IPS-18a (cell line): Measurements from ENCODE around the gene MALRD1.
"Not testable (repeated sequence)": the region's sequence is repeated elsewhere in the genome, so short reads cannot be mapped to it uniquely, and the experiment has no call there.

Experiments used
- H3K27ac ChIP-seq: one replicate; pipeline ENCODE4 v1.5.1; 2013; ENCODE audit warnings: low read length
- H3K27me3 ChIP-seq: one replicate; pipeline ENCODE4 v1.6.1; 2013; ENCODE audit warnings: mild to moderate bottlenecking, low read length; ENCODE audit not compliant: control insufficient read depth, insufficient read depth
- H3K36me3 ChIP-seq: one replicate; pipeline ENCODE4 v1.6.1; 2013; ENCODE audit warnings: low read depth, low read length; ENCODE audit not compliant: control insufficient read depth
- H3K4me1 ChIP-seq: one replicate; pipeline ENCODE4 v1.6.1; 2013; ENCODE audit warnings: low read depth, low read length; ENCODE audit not compliant: control insufficient read depth
- H3K4me3 ChIP-seq: one replicate; pipeline ENCODE4 v1.5.1; 2013; ENCODE audit warnings: low read length
- H3K9ac ChIP-seq: one replicate; pipeline ENCODE4 v1.6.1; 2013; ENCODE audit warnings: mild to moderate bottlenecking, low read length, moderate library complexity
- H3K9me3 ChIP-seq: one replicate; pipeline ENCODE4 v1.6.1; 2013; ENCODE audit warnings: low read depth, low read length; ENCODE audit not compliant: control insufficient read depth

MALRD1 gene

GRCh38 chr10:19498393-19499290 lies 450.0 kb downstream of the MALRD1 start:
- H3K27ac ChIP-seq: no peak overlapping the region
- no peak overlapping the region for H3K4me3 ChIP-seq
- no peaks in the 10 kb centered on the region for H3K4me1 ChIP-seq
- no peaks in the 10 kb centered on the region for H3K9me3 ChIP-seq
- H3K36me3 ChIP-seq: no peaks in the 10 kb centered on the region
- no peak overlapping the region for H3K9ac ChIP-seq
- no peaks in the 10 kb centered on the region for H3K27me3 ChIP-seq

DNA sequence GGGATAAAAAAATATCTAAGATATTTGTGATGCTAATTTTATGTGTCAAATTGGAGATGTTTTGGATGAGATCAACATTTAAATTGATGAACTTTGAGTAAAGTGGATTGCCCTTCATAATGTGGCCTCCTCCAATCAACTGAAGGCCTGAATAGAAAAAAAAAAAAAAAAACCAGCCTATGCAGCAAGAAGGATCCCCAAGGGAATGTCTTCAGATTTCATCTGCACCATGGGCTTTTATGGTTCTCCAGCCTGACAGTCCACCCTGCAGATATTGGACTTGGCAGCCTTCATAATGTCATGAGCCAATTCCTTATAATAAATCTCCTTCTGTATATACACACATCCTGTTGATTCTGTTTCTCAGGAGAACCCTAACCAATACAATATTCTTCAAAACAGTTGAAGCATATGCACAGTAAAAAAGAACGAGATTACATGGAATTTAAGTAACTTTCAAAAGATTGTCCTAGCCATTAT lies 450.7 kb downstream of the MALRD1 start:
- Histone ChIP-seq H3K9me3 (no peaks in the 10 kb centered on the region), H3K36me3 (no peaks in the 10 kb centered on the region), H3K9ac (no peak overlapping the region), H3K4me3 (no peak overlapping the region), H3K27ac (no peak overlapping the region), H3K27me3 (no peaks in the 10 kb centered on the region), H3K4me1 (no peaks in the 10 kb centered on the region)

DNA sequence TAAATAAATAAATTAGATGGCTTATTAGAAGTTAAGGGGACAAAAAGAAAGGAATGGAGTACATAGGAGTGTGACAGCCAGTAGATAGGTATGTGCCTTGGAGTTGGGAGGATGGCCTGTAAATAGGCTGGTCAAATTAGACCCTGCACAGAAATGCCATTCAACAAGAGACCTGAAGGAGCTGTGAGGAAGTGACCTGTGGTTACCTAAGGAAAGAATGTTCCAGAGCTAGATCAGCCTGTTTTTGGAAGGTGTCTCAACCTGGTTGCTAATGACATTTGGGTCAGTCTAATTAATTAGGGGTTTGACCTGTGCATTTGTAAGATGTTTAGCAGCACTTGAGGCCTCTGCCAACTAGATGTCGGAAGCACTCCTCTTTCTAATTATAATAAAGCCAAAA lies 452.4 kb downstream of the MALRD1 start:
- Histone ChIP-seq H3K36me3 (no peaks in the 10 kb centered on the region), H3K9me3 (no peaks in the 10 kb centered on the region), H3K27me3 (no peaks in the 10 kb centered on the region), H3K9ac (no peak overlapping the region), H3K4me3 (no peak overlapping the region), H3K4me1 (no peaks in the 10 kb centered on the region), H3K27ac (no peak overlapping the region)

DNA sequence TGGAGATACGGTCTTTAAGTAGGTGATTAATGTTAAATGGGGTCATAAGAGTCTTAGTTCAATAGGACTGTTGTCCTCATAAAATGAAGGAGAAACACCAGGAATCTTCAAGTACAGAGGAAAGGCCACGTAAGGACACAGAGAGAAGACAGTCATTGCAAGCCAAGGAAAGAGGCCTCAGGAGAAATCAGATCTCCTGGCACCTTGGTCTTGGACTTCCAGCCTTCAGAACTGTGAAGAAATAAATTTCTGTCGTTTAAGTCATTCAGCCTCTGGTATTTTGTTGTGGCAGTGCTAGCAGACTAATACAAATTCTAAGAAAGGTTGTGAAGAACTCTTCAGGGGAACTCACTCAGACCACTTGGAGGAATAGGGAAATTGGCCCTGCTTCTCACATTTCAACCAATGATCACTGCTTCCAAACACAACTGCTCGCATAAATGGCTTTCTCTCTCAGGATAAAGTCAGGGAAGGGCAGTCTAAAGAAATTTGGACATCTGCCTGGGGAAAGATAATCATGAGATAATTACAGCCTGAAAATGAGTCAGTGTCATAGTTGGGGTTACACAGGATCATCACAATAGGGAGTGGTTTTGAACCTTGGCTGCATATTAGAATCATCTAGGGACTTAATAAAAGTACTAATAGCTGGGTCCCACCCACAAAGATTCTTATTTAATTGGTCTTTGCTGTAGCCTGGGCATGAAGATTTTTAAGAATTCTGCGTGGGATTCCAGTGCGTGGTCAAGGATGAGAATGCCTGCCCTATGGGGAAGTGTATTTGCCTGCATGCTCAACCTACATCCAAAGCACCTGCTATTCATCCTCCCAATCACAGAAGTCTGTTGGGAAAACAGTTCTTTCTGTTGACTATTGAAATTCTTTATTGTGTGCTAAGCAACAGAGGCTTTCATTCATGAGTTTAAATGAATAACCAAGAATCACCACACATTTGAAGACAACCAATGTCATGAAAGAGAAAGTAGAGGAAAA lies 457.0 kb downstream of the MALRD1 start:
- H3K36me3 ChIP-seq: no peaks in the 10 kb centered on the region
- no peaks in the 10 kb centered on the region for H3K9me3 ChIP-seq
- no peak overlapping the region for H3K27ac ChIP-seq
- no peak overlapping the region for H3K4me3 ChIP-seq
- H3K9ac ChIP-seq: no peak overlapping the region
- no peaks in the 10 kb centered on the region for H3K27me3 ChIP-seq
- peaks cover 10% of the 10 kb centered on the region for H3K4me1 ChIP-seq

GRCh38 chr10:19510005-19510732 lies 461.6 kb downstream of the MALRD1 start:
- H3K4me3 ChIP-seq, H3K9ac ChIP-seq, H3K9me3 ChIP-seq, H3K27me3 ChIP-seq, H3K36me3 ChIP-seq, H3K27ac ChIP-seq: not testable (repeated sequence)
- H3K4me1 ChIP-seq: peaks cover 14% of the 10 kb centered on the region

DNA sequence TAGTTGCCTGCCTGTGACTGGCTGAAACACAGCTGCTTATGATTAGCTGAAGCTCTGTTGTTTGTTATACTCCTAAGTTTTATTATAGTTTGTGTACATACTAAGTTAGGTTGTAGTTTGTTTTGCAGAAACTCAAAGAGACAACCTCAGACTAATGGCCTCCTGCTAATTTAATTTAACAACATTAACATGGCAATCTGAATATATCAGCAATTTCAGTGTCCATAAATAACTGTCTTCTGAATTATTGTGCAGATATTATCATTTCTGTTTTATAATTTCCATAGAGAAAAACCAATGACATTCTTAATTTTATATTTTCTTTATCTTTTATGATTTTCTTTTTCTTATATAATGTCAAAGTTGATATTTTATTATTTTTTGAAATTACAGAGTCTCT lies 469.5 kb downstream of the MALRD1 start:
- no peak overlapping the region for H3K9ac ChIP-seq
- H3K4me3 ChIP-seq: no peak overlapping the region
- H3K27ac ChIP-seq: no peak overlapping the region
- no peaks in the 10 kb centered on the region for H3K9me3 ChIP-seq
- H3K4me1 ChIP-seq: no peaks in the 10 kb centered on the region
- no peaks in the 10 kb centered on the region for H3K27me3 ChIP-seq
- H3K36me3 ChIP-seq: no peaks in the 10 kb centered on the region

- H3K9me3 ChIP-seq: no peaks in the 10 kb centered on the region
Observed at GRCh38 chr10:19518632-19519031, 470.0 kb downstream of the MALRD1 start.

GRCh38 chr10:19531324-19531723 lies 482.7 kb downstream of the MALRD1 start:
- H3K36me3 ChIP-seq: no peaks in the 10 kb centered on the region
- H3K9ac ChIP-seq: no peak overlapping the region
- H3K4me3 ChIP-seq: no peak overlapping the region
- no peaks in the 10 kb centered on the region for H3K4me1 ChIP-seq
- no peaks in the 10 kb centered on the region for H3K27me3 ChIP-seq
- H3K9me3 ChIP-seq: no peaks in the 10 kb centered on the region
- no peak overlapping the region for H3K27ac ChIP-seq

More at GRCh38 chr10:19518632-19519031, 470.0 kb downstream of the MALRD1 start:
- H3K36me3 ChIP-seq: no peaks in the 10 kb centered on the region
- H3K9ac ChIP-seq: no peak overlapping the region
- no peak overlapping the region for H3K27ac ChIP-seq
- no peaks in the 10 kb centered on the region for H3K4me1 ChIP-seq
- H3K27me3 ChIP-seq: no peaks in the 10 kb centered on the region
- H3K4me3 ChIP-seq: no peak overlapping the region

- Histone ChIP-seq H3K9me3 (no peaks in the 10 kb centered on the region), H3K27me3 (no peaks in the 10 kb centered on the region), H3K4me3 (no peak overlapping the region), H3K36me3 (no peaks in the 10 kb centered on the region), H3K4me1 (no peaks in the 10 kb centered on the region), H3K27ac (no peak overlapping the region), H3K9ac (no peak overlapping the region)
Observed at GRCh38 chr10:19532411-19532810, 483.8 kb downstream of the MALRD1 start.

- no peaks in the 10 kb centered on the region for H3K9me3 ChIP-seq
- no peak overlapping the region for H3K4me3 ChIP-seq
- no peak overlapping the region for H3K27ac ChIP-seq
Observed at GRCh38 chr10:19541299-19541698, 492.7 kb downstream of the MALRD1 start.

DNA sequence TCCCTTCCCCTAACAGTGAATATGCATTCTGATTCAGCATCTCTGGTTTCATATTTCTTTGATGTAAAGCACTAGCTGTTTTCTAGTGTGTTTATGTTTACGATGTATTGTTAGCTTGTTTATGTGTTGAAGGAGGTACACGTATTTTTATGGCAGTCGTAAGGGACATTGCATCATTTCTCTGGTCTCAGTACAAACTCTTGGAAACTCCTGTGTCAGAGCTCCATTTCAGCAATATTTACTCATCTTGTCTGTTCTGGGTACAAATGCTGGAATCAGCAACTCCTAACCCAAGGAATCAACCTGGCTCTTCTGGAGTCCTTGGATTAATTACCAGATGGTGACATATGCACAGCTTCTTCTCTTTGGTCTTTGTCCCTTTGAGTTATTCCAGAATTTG lies 497.6 kb downstream of the MALRD1 start:
- Histone ChIP-seq H3K27me3 (no peaks in the 10 kb centered on the region), H3K36me3 (no peaks in the 10 kb centered on the region), H3K4me1 (no peaks in the 10 kb centered on the region), H3K27ac (no peak overlapping the region), H3K4me3 (no peak overlapping the region), H3K9me3 (no peaks in the 10 kb centered on the region), H3K9ac (no peak overlapping the region)

More at GRCh38 chr10:19541299-19541698, 492.7 kb downstream of the MALRD1 start:
- Histone ChIP-seq H3K4me1 (no peaks in the 10 kb centered on the region), H3K9ac (no peak overlapping the region), H3K36me3 (no peaks in the 10 kb centered on the region), H3K27me3 (no peaks in the 10 kb centered on the region)
